WTC11 (cell line): ENCODE results near the gene DNAH8.

Source experiments
- EMX1 ChIP-seq: fragments of 250-450 bp; sonication (Bioruptor Pico); IDR thresholded peaks from 2 replicates; pipeline ENCODE4 v1.8.0; 2021; ENCODE audit warnings: mild to moderate bottlenecking
- ETV6 ChIP-seq: sonication (generic); formaldehyde crosslinking; IDR thresholded peaks from 2 replicates; pipeline ENCODE4 v1.8.1; 2022; ENCODE audit warnings: mild to moderate bottlenecking, missing genetic modification reagents
- NFATC4 ChIP-seq: fragments of 250-450 bp; sonication (Bioruptor Pico); IDR thresholded peaks from 2 replicates; pipeline ENCODE4 v1.9.0; 2021; ENCODE audit warnings: mild to moderate bottlenecking
- SOX15 ChIP-seq: fragments of 250-450 bp; sonication (Bioruptor Pico); IDR thresholded peaks from 2 replicates; pipeline ENCODE4 v1.9.0; 2021; ENCODE audit warnings: mild to moderate bottlenecking
- SP1 ChIP-seq: sonication (generic); formaldehyde crosslinking; conservative IDR thresholded peaks from 2 replicates; pipeline ENCODE4 v1.8.1; 2022; ENCODE audit warnings: missing genetic modification reagents
- ZNF121 ChIP-seq: sonication (generic); formaldehyde crosslinking; IDR thresholded peaks from 2 replicates; pipeline ENCODE4 v1.8.0; 2023; ENCODE audit warnings: missing genetic modification reagents
- ZNF396 ChIP-seq: fragments of 250-450 bp; sonication (Bioruptor Pico); IDR thresholded peaks from 2 replicates; pipeline ENCODE4 v1.8.0; 2021; ENCODE audit warnings: mild to moderate bottlenecking, moderate library complexity, borderline replicate concordance
- TF ChIP-seq, protein P1 (sequence below): sonication (generic); formaldehyde crosslinking; IDR thresholded peaks from 2 replicates; pipeline ENCODE4 v1.8.1; 2022; ENCODE audit warnings: low read depth, missing genetic modification reagents, borderline replicate concordance
- TF ChIP-seq, protein P2 (sequence below): fragments of 250-450 bp; sonication (Bioruptor Pico); IDR thresholded peaks from 2 replicates; pipeline ENCODE4 v1.9.0; 2021; ENCODE audit warnings: mild to moderate bottlenecking, borderline replicate concordance
- TF ChIP-seq, protein P3 (sequence below): fragments of 200-600 bp; IDR thresholded peaks from 2 replicates; pipeline ENCODE4 v1.8.0; 2022; ENCODE audit warnings: antibody characterized with exemption
- TF ChIP-seq, protein P4 (sequence below): sonication (generic); formaldehyde crosslinking; IDR thresholded peaks from 2 replicates; pipeline ENCODE4 v1.8.1; 2023; ENCODE audit warnings: mild to moderate bottlenecking, moderate library complexity, missing genetic modification reagents

DNA sequence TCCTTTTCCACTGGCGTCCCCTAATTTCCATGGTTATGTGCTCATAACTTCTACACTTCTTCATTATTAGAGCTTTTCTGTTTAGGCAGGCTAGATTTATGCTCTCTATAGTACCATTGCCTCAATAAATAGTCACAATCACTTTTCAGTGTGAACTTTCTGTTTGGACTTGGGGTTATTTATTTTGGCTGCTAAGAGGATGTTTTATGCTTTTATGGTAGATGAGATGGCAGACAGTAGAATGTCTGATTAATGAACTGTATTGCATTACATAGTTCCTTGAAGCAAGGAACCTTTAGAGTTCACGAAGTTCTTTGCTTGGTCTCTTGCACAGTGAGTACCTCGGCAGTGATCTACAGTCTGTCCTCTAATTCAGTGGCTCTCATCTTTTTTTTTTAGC is 6.9 kb downstream of the DNAH8 start:
- TF ChIP-seq, protein P1, sequence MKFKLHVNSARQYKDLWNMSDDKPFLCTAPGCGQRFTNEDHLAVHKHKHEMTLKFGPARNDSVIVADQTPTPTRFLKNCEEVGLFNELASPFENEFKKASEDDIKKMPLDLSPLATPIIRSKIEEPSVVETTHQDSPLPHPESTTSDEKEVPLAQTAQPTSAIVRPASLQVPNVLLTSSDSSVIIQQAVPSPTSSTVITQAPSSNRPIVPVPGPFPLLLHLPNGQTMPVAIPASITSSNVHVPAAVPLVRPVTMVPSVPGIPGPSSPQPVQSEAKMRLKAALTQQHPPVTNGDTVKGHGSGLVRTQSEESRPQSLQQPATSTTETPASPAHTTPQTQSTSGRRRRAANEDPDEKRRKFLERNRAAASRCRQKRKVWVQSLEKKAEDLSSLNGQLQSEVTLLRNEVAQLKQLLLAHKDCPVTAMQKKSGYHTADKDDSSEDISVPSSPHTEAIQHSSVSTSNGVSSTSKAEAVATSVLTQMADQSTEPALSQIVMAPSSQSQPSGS (CRISPR knock-in tag): no peak
- TF ChIP-seq NFATC4 (CRISPR knock-in tag): no peak
- no peak for TF ChIP-seq ZNF121 (CRISPR knock-in tag)
- TF ChIP-seq, protein P2, sequence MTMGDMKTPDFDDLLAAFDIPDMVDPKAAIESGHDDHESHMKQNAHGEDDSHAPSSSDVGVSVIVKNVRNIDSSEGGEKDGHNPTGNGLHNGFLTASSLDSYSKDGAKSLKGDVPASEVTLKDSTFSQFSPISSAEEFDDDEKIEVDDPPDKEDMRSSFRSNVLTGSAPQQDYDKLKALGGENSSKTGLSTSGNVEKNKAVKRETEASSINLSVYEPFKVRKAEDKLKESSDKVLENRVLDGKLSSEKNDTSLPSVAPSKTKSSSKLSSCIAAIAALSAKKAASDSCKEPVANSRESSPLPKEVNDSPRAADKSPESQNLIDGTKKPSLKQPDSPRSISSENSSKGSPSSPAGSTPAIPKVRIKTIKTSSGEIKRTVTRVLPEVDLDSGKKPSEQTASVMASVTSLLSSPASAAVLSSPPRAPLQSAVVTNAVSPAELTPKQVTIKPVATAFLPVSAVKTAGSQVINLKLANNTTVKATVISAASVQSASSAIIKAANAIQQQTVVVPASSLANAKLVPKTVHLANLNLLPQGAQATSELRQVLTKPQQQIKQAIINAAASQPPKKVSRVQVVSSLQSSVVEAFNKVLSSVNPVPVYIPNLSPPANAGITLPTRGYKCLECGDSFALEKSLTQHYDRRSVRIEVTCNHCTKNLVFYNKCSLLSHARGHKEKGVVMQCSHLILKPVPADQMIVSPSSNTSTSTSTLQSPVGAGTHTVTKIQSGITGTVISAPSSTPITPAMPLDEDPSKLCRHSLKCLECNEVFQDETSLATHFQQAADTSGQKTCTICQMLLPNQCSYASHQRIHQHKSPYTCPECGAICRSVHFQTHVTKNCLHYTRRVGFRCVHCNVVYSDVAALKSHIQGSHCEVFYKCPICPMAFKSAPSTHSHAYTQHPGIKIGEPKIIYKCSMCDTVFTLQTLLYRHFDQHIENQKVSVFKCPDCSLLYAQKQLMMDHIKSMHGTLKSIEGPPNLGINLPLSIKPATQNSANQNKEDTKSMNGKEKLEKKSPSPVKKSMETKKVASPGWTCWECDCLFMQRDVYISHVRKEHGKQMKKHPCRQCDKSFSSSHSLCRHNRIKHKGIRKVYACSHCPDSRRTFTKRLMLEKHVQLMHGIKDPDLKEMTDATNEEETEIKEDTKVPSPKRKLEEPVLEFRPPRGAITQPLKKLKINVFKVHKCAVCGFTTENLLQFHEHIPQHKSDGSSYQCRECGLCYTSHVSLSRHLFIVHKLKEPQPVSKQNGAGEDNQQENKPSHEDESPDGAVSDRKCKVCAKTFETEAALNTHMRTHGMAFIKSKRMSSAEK (CRISPR knock-in tag): no peak
- no peak for TF ChIP-seq ETV6 (CRISPR knock-in tag)
- TF ChIP-seq, protein P3, sequence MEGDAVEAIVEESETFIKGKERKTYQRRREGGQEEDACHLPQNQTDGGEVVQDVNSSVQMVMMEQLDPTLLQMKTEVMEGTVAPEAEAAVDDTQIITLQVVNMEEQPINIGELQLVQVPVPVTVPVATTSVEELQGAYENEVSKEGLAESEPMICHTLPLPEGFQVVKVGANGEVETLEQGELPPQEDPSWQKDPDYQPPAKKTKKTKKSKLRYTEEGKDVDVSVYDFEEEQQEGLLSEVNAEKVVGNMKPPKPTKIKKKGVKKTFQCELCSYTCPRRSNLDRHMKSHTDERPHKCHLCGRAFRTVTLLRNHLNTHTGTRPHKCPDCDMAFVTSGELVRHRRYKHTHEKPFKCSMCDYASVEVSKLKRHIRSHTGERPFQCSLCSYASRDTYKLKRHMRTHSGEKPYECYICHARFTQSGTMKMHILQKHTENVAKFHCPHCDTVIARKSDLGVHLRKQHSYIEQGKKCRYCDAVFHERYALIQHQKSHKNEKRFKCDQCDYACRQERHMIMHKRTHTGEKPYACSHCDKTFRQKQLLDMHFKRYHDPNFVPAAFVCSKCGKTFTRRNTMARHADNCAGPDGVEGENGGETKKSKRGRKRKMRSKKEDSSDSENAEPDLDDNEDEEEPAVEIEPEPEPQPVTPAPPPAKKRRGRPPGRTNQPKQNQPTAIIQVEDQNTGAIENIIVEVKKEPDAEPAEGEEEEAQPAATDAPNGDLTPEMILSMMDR: no peak
- TF ChIP-seq, protein P4, sequence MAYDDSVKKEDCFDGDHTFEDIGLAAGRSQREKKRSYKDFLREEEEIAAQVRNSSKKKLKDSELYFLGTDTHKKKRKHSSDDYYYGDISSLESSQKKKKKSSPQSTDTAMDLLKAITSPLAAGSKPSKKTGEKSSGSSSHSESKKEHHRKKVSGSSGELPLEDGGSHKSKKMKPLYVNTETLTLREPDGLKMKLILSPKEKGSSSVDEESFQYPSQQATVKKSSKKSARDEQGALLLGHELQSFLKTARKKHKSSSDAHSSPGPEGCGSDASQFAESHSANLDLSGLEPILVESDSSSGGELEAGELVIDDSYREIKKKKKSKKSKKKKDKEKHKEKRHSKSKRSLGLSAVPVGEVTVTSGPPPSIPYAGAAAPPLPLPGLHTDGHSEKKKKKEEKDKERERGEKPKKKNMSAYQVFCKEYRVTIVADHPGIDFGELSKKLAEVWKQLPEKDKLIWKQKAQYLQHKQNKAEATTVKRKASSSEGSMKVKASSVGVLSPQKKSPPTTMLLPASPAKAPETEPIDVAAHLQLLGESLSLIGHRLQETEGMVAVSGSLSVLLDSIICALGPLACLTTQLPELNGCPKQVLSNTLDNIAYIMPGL (CRISPR knock-in tag): no peak
- no peak for TF ChIP-seq EMX1 (CRISPR knock-in tag)
- TF ChIP-seq ZNF396 (CRISPR knock-in tag): no peak
- no peak for TF ChIP-seq SP1 (CRISPR knock-in tag)
- TF ChIP-seq SOX15 (CRISPR knock-in tag): no peak
